ENCODE measurements around the gene PRAMEF11.
"Not testable (repeated sequence)": the region's sequence is repeated elsewhere in the genome, so short reads cannot be mapped to it uniquely, and the experiment has no call there.

The PRAMEF11 gene

GRCh38 chr1:12809933-12810332 is 21.3 kb downstream of the PRAMEF11 start:
- Histone ChIP-seq H3K36me3 (ENCODE audit: control insufficient read depth in 1 of 2, insufficient read depth in 2 of 2, low read length in 2 of 2) (no peaks in the 10 kb centered on the region), H3K4me1 (ENCODE audit: control insufficient read depth in 1 of 2, insufficient read depth in 2 of 2, low read length in 2 of 2) (no peaks in the 10 kb centered on the region), H3K9ac (ENCODE audit: low read depth in 1 of 2, low read length in 2 of 2) (no peak overlapping the region), H3K27me3 (ENCODE audit: control insufficient read depth in 1 of 2, insufficient read depth in 2 of 2, low read length in 2 of 2) (no peaks in the 10 kb centered on the region), H3K4me3 (ENCODE audit: low read depth in 1 of 2, low read length in 2 of 2) (no peak overlapping the region), H3K27ac (ENCODE audit: low read depth, low read length) (no peak overlapping the region), H3K9me3 (ENCODE audit: control insufficient read depth in 1 of 2, low read length in 2 of 2) (no peaks in the 10 kb centered on the region)

- Histone ChIP-seq H3K9me3 (ENCODE audit: control insufficient read depth in 1 of 2, low read length in 2 of 2) (no peaks in the 10 kb centered on the region), H3K27ac (ENCODE audit: low read depth, low read length) (no peak overlapping the region), H3K9ac (ENCODE audit: low read depth in 1 of 2, low read length in 2 of 2) (no peak overlapping the region), H3K36me3 (ENCODE audit: control insufficient read depth in 1 of 2, insufficient read depth in 2 of 2, low read length in 2 of 2) (no peaks in the 10 kb centered on the region), H3K27me3 (ENCODE audit: control insufficient read depth in 1 of 2, insufficient read depth in 2 of 2, low read length in 2 of 2) (no peaks in the 10 kb centered on the region), H3K4me3 (ENCODE audit: low read depth in 1 of 2, low read length in 2 of 2) (no peak overlapping the region), H3K4me1 (ENCODE audit: control insufficient read depth in 1 of 2, insufficient read depth in 2 of 2, low read length in 2 of 2) (no peaks in the 10 kb centered on the region)
Observed at GRCh38 chr1:12799730-12800129, 31.5 kb downstream of the PRAMEF11 start.

- no peak overlapping the region for H3K4me3 ChIP-seq (ENCODE audit: low read depth in 1 of 2, low read length in 2 of 2)
- no peaks in the 10 kb centered on the region for H3K9me3 ChIP-seq (ENCODE audit: control insufficient read depth in 1 of 2, low read length in 2 of 2)
Observed at GRCh38 chr1:12798911-12799310, 32.3 kb downstream of the PRAMEF11 start.

GRCh38 chr1:12791097-12791496 is 40.1 kb downstream of the PRAMEF11 start, which contains the start of gene PRAMEF1:
Gene PRAMEF1 (plus strand): TSS chr1:12791397. CDS start chr1:12793228, 1,831 bp downstream.
- not testable (repeated sequence) for H3K27ac ChIP-seq (ENCODE audit: low read depth, low read length); H3K27me3 ChIP-seq (ENCODE audit: control insufficient read depth in 1 of 2, insufficient read depth in 2 of 2, low read length in 2 of 2); H3K4me3 ChIP-seq (ENCODE audit: low read depth in 1 of 2, low read length in 2 of 2); H3K4me1 ChIP-seq (ENCODE audit: control insufficient read depth in 1 of 2, insufficient read depth in 2 of 2, low read length in 2 of 2); H3K9me3 ChIP-seq (ENCODE audit: control insufficient read depth in 1 of 2, low read length in 2 of 2); H3K9ac ChIP-seq (ENCODE audit: low read depth in 1 of 2, low read length in 2 of 2); H3K36me3 ChIP-seq (ENCODE audit: control insufficient read depth in 1 of 2, insufficient read depth in 2 of 2, low read length in 2 of 2)

More at GRCh38 chr1:12798911-12799310, 32.3 kb downstream of the PRAMEF11 start:
- no peaks in the 10 kb centered on the region for H3K36me3 ChIP-seq (ENCODE audit: control insufficient read depth in 1 of 2, insufficient read depth in 2 of 2, low read length in 2 of 2)
- no peak overlapping the region for H3K27ac ChIP-seq (ENCODE audit: low read depth, low read length)
- H3K27me3 ChIP-seq (ENCODE audit: control insufficient read depth in 1 of 2, insufficient read depth in 2 of 2, low read length in 2 of 2) = no peaks in the 10 kb centered on the region
- H3K4me1 ChIP-seq (ENCODE audit: control insufficient read depth in 1 of 2, insufficient read depth in 2 of 2, low read length in 2 of 2) = no peaks in the 10 kb centered on the region
- H3K9ac ChIP-seq (ENCODE audit: low read depth in 1 of 2, low read length in 2 of 2) = no peak overlapping the region

GRCh38 chr1:12784729-12785128 is 46.5 kb downstream of the PRAMEF11 start:
- H3K36me3 ChIP-seq (ENCODE audit: control insufficient read depth in 1 of 2, insufficient read depth in 2 of 2, low read length in 2 of 2); H3K27me3 ChIP-seq (ENCODE audit: control insufficient read depth in 1 of 2, insufficient read depth in 2 of 2, low read length in 2 of 2); H3K4me3 ChIP-seq (ENCODE audit: low read depth in 1 of 2, low read length in 2 of 2); H3K27ac ChIP-seq (ENCODE audit: low read depth, low read length); H3K4me1 ChIP-seq (ENCODE audit: control insufficient read depth in 1 of 2, insufficient read depth in 2 of 2, low read length in 2 of 2); H3K9ac ChIP-seq (ENCODE audit: low read depth in 1 of 2, low read length in 2 of 2): not testable (repeated sequence)
- peaks cover 8 to 12% of the 10 kb centered on the region in 2 donors for H3K9me3 ChIP-seq (ENCODE audit: control insufficient read depth in 1 of 2, low read length in 2 of 2)

GRCh38 chr1:12783783-12784182 is 47.4 kb downstream of the PRAMEF11 start:
- not testable (repeated sequence) for H3K27me3 ChIP-seq (ENCODE audit: control insufficient read depth in 1 of 2, insufficient read depth in 2 of 2, low read length in 2 of 2); H3K36me3 ChIP-seq (ENCODE audit: control insufficient read depth in 1 of 2, insufficient read depth in 2 of 2, low read length in 2 of 2); H3K4me3 ChIP-seq (ENCODE audit: low read depth in 1 of 2, low read length in 2 of 2); H3K9ac ChIP-seq (ENCODE audit: low read depth in 1 of 2, low read length in 2 of 2); H3K27ac ChIP-seq (ENCODE audit: low read depth, low read length); H3K4me1 ChIP-seq (ENCODE audit: control insufficient read depth in 1 of 2, insufficient read depth in 2 of 2, low read length in 2 of 2)
- H3K9me3 ChIP-seq (ENCODE audit: control insufficient read depth in 1 of 2, low read length in 2 of 2) = peaks cover 8 to 12% of the 10 kb centered on the region in 2 donors

- H3K9ac ChIP-seq (ENCODE audit: low read depth in 1 of 2, low read length in 2 of 2); H3K27ac ChIP-seq (ENCODE audit: low read depth, low read length); H3K4me1 ChIP-seq (ENCODE audit: control insufficient read depth in 1 of 2, insufficient read depth in 2 of 2, low read length in 2 of 2); H3K4me3 ChIP-seq (ENCODE audit: low read depth in 1 of 2, low read length in 2 of 2); H3K27me3 ChIP-seq (ENCODE audit: control insufficient read depth in 1 of 2, insufficient read depth in 2 of 2, low read length in 2 of 2); H3K36me3 ChIP-seq (ENCODE audit: control insufficient read depth in 1 of 2, insufficient read depth in 2 of 2, low read length in 2 of 2): not testable (repeated sequence)
- peaks cover 8 to 12% of the 10 kb centered on the region in 2 donors for H3K9me3 ChIP-seq (ENCODE audit: control insufficient read depth in 1 of 2, low read length in 2 of 2)
Observed at GRCh38 chr1:12781488-12781887, 49.7 kb downstream of the PRAMEF11 start.

- no peak overlapping the region for H3K4me3 ChIP-seq (ENCODE audit: low read depth in 1 of 2, low read length in 2 of 2)
- H3K4me1 ChIP-seq (ENCODE audit: control insufficient read depth in 1 of 2, insufficient read depth in 2 of 2, low read length in 2 of 2) = no peaks in the 10 kb centered on the region
- H3K9me3 ChIP-seq (ENCODE audit: control insufficient read depth in 1 of 2, low read length in 2 of 2) = no peaks in the 10 kb centered on the region
- H3K36me3 ChIP-seq (ENCODE audit: control insufficient read depth in 1 of 2, insufficient read depth in 2 of 2, low read length in 2 of 2) = no peaks in the 10 kb centered on the region
- H3K27me3 ChIP-seq (ENCODE audit: control insufficient read depth in 1 of 2, insufficient read depth in 2 of 2, low read length in 2 of 2) = no peaks in the 10 kb centered on the region
- H3K27ac ChIP-seq (ENCODE audit: low read depth, low read length) = no peak overlapping the region
- H3K9ac ChIP-seq (ENCODE audit: low read depth in 1 of 2, low read length in 2 of 2) = no peak overlapping the region
Observed at GRCh38 chr1:12778907-12779306, 52.3 kb downstream of the PRAMEF11 start.

- Histone ChIP-seq H3K27ac (ENCODE audit: low read depth, low read length) (no peak overlapping the region), H3K4me1 (ENCODE audit: control insufficient read depth in 1 of 2, insufficient read depth in 2 of 2, low read length in 2 of 2) (no peaks in the 10 kb centered on the region), H3K27me3 (ENCODE audit: control insufficient read depth in 1 of 2, insufficient read depth in 2 of 2, low read length in 2 of 2) (no peaks in the 10 kb centered on the region), H3K9me3 (ENCODE audit: control insufficient read depth in 1 of 2, low read length in 2 of 2) (no peaks in the 10 kb centered on the region), H3K4me3 (ENCODE audit: low read depth in 1 of 2, low read length in 2 of 2) (no peak overlapping the region), H3K36me3 (ENCODE audit: control insufficient read depth in 1 of 2, insufficient read depth in 2 of 2, low read length in 2 of 2) (no peaks in the 10 kb centered on the region), H3K9ac (ENCODE audit: low read depth in 1 of 2, low read length in 2 of 2) (no peak overlapping the region)
Observed at GRCh38 chr1:12778061-12778460, 53.1 kb downstream of the PRAMEF11 start.

- no peak overlapping the region for H3K9ac ChIP-seq (ENCODE audit: low read depth in 1 of 2, low read length in 2 of 2)
- no peak overlapping the region for H3K27ac ChIP-seq (ENCODE audit: low read depth, low read length)
- H3K9me3 ChIP-seq (ENCODE audit: control insufficient read depth in 1 of 2, low read length in 2 of 2) = no peaks in the 10 kb centered on the region
- H3K27me3 ChIP-seq (ENCODE audit: control insufficient read depth in 1 of 2, insufficient read depth in 2 of 2, low read length in 2 of 2) = peaks cover 0 to 3% of the 10 kb centered on the region in 2 donors
- no peaks in the 10 kb centered on the region for H3K4me1 ChIP-seq (ENCODE audit: control insufficient read depth in 1 of 2, insufficient read depth in 2 of 2, low read length in 2 of 2)
- H3K36me3 ChIP-seq (ENCODE audit: control insufficient read depth in 1 of 2, insufficient read depth in 2 of 2, low read length in 2 of 2) = no peaks in the 10 kb centered on the region
- no peak overlapping the region for H3K4me3 ChIP-seq (ENCODE audit: low read depth in 1 of 2, low read length in 2 of 2)
Observed at GRCh38 chr1:12776801-12777557, 54.2 kb downstream of the PRAMEF11 start.

All from duodenal mucosa (tissue), 2 donors.